ENCODE results near the gene INPP5F. TPM values are rescaled to one million over a fixed set of nuclear protein-coding genes. Genes with fewer than 3 reads are reported as not detected.

The INPP5F gene
- total RNA-seq, 1 donor from 2014 or later, result 15.3 TPM

- TF ChIP-seq CTCF (IDR thresholded peaks at IDR 0.05; ENCODE audit: insufficient read depth, low read length, poor library complexity, severe bottlenecking), result no peak
- H3K36me3 ChIP-seq (ENCODE audit: control insufficient read depth, insufficient read depth, low read length), result peaks cover 4% of the 10 kb centered on the region
Observed at GRCh38 chr10:119834188-119834587, 108.3 kb downstream of the INPP5F start.

GRCh38 chr10:119845656-119846055 is 119.8 kb downstream of the INPP5F start:
- peaks cover 6% of the 10 kb centered on the region for H3K36me3 ChIP-seq (ENCODE audit: control insufficient read depth, insufficient read depth, low read length)
- no peak for DNase-seq (ENCODE audit: low read depth)
- no peak for TF ChIP-seq CTCF (IDR thresholded peaks at IDR 0.05; ENCODE audit: insufficient read depth, low read length, poor library complexity, severe bottlenecking)
- H3K4me3 ChIP-seq (ENCODE audit: low read depth, low read length), result no peak overlapping the region
- no peaks in the 10 kb centered on the region for H3K27me3 ChIP-seq (ENCODE audit: control insufficient read depth, insufficient read depth, low read length)

More at GRCh38 chr10:119834188-119834587, 108.3 kb downstream of the INPP5F start:
- no peak for DNase-seq (ENCODE audit: low read depth)
- H3K27me3 ChIP-seq (ENCODE audit: control insufficient read depth, insufficient read depth, low read length), result no peaks in the 10 kb centered on the region
- no peak overlapping the region for H3K4me3 ChIP-seq (ENCODE audit: low read depth, low read length)

GRCh38 chr10:119849031-119849789 is 123.4 kb downstream of the INPP5F start:
- H3K36me3 ChIP-seq (ENCODE audit: control insufficient read depth, insufficient read depth, low read length), result peaks cover 2% of the 10 kb centered on the region
- peak; percentile 65 for DNase-seq (ENCODE audit: low read depth)
- TF ChIP-seq CTCF (IDR thresholded peaks at IDR 0.05; ENCODE audit: insufficient read depth, low read length, poor library complexity, severe bottlenecking), result no peak
- no peaks in the 10 kb centered on the region for H3K27me3 ChIP-seq (ENCODE audit: control insufficient read depth, insufficient read depth, low read length)
- H3K4me3 ChIP-seq (ENCODE audit: low read depth, low read length), result no peak overlapping the region

GRCh38 chr10:119849944-119850343 is 124.1 kb downstream of the INPP5F start:
- TF ChIP-seq CTCF (IDR thresholded peaks at IDR 0.05; ENCODE audit: insufficient read depth, low read length, poor library complexity, severe bottlenecking), result no peak
- no peaks in the 10 kb centered on the region for H3K27me3 ChIP-seq (ENCODE audit: control insufficient read depth, insufficient read depth, low read length)
- DNase-seq (ENCODE audit: low read depth), result no peak
- peaks cover 2% of the 10 kb centered on the region for H3K36me3 ChIP-seq (ENCODE audit: control insufficient read depth, insufficient read depth, low read length)
- no peak overlapping the region for H3K4me3 ChIP-seq (ENCODE audit: low read depth, low read length)

GRCh38 chr10:119852277-119852676 is 126.4 kb downstream of the INPP5F start:
- TF ChIP-seq CTCF (IDR thresholded peaks at IDR 0.05; ENCODE audit: insufficient read depth, low read length, poor library complexity, severe bottlenecking), result no peak
- no peak overlapping the region for H3K4me3 ChIP-seq (ENCODE audit: low read depth, low read length)
- H3K27me3 ChIP-seq (ENCODE audit: control insufficient read depth, insufficient read depth, low read length), result no peaks in the 10 kb centered on the region
- peaks cover 2% of the 10 kb centered on the region for H3K36me3 ChIP-seq (ENCODE audit: control insufficient read depth, insufficient read depth, low read length)
- DNase-seq (ENCODE audit: low read depth), result no peak

GRCh38 chr10:119852822-119853221 is 127.0 kb downstream of the INPP5F start:
- Histone ChIP-seq H3K36me3 (ENCODE audit: control insufficient read depth, insufficient read depth, low read length) (peaks cover 2% of the 10 kb centered on the region), H3K27me3 (ENCODE audit: control insufficient read depth, insufficient read depth, low read length) (no peaks in the 10 kb centered on the region), H3K4me3 (ENCODE audit: low read depth, low read length) (no peak overlapping the region)
- no peak for TF ChIP-seq CTCF (IDR thresholded peaks at IDR 0.05; ENCODE audit: insufficient read depth, low read length, poor library complexity, severe bottlenecking)
- no peak for DNase-seq (ENCODE audit: low read depth)
